ENCODE measurements around the gene AMHR2. TPM values are rescaled to one million over a fixed set of nuclear protein-coding genes. Genes with fewer than 3 reads are reported as not detected.

AMHR2 gene
- total RNA-seq, 1 donor from 2014 or later = not detected

DNA sequence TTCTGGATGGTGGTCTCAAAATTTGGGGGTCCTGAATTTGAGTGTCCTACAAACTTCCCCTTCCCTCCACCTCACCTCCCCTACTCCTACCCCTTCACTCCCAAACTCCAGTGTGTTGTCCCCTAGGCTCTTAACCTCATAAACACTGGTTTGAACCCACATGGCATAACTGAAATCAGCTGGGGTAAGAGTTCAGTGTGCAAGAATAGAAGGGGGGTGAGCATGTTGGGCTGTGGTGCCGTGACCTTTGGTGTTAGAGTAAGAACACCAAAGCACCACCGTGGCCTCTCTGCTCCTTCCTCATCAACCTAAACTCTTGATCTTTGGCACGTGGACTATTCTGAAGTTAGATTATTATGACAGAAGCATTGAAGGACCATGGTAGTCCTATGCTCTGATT, 39.3 kb downstream of the AMHR2 start:
- Histone ChIP-seq H3K9me3 (ENCODE audit: low read depth) (no peaks in the 10 kb centered on the region), H3K79me2 (ENCODE audit: low read depth) (peaks cover 100% of the 10 kb centered on the region), H3K4me3 (peak overlapping the region; percentile 19), H4K20me1 (ENCODE audit: low read depth) (peaks cover 100% of the 10 kb centered on the region), H3K27me3 (no peaks in the 10 kb centered on the region), H3K4me1 (peaks cover 59% of the 10 kb centered on the region), H3K36me3 (peaks cover 74% of the 10 kb centered on the region), H3K9ac (peak overlapping the region; percentile 29), H2AFZ (replicated peaks) (no peak overlapping the region), H3F3A (ENCODE audit: low read depth) (peaks cover 97% of the 10 kb centered on the region), H3K4me2 (peak overlapping the region; percentile 59), H3K27ac (peak overlapping the region; percentile 65)
- no peak for DNase-seq (ENCODE audit: low spot score)
- peaks cover 68% of the 10 kb centered on the region for H3K36me3 Mint-ChIP-seq
- H3K27me3 Mint-ChIP-seq (ENCODE audit: insufficient read depth, low read depth) = peaks cover 8% of the 10 kb centered on the region
- TF ChIP-seq CTCF (IDR thresholded peaks at IDR 0.05) (no peak), EZH2phosphoT487 (IDR thresholded peaks at IDR 0.05) (no peak), EZH2 (IDR thresholded peaks at IDR 0.05) (no peak)
- H3K27ac Mint-ChIP-seq = no peak overlapping the region
- H3K4me1 Mint-ChIP-seq = peaks cover 48% of the 10 kb centered on the region
- no peak overlapping the region for H3K4me3 Mint-ChIP-seq
- H3K9me3 Mint-ChIP-seq = no peaks in the 10 kb centered on the region

DNA sequence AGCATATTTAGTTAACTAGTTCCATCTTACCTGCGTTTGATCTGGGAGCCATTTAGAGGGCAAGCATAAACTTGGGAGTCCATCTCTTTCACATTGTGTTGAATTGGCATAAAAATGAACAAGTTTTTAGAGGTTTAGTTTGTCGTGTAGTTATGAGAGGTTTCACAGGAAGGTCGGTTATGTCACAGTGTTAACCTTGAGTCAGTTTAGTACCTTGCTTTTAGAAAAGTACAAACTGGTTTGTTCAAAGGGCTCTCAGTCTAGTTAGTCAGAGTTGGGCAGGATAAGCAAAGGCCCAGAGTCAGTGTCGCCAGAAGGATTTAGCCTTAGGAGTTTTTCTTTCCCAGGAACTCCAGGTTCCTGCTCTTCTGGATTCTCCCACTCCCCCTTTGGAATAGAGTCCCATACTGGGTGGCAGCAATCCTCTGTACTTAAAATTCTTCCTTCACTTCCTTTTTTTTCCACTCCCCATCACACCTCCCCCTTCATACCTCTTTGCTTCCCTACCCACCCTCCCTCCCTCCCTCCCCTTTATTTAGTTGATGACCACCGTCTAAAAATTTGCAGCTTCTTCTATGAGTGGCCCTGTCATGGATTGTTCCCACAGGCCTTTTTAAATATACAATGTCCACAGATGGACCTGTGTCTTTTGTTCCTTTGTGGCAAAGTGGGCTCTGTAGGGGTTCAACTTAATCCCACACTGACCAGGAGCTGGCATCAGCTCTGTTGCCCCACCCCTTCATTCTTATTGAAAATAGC, 40.3 kb downstream of the AMHR2 start:
- TF ChIP-seq CTCF (IDR thresholded peaks at IDR 0.05) = no peak
- H3K36me3 Mint-ChIP-seq = peaks cover 65% of the 10 kb centered on the region

DNA sequence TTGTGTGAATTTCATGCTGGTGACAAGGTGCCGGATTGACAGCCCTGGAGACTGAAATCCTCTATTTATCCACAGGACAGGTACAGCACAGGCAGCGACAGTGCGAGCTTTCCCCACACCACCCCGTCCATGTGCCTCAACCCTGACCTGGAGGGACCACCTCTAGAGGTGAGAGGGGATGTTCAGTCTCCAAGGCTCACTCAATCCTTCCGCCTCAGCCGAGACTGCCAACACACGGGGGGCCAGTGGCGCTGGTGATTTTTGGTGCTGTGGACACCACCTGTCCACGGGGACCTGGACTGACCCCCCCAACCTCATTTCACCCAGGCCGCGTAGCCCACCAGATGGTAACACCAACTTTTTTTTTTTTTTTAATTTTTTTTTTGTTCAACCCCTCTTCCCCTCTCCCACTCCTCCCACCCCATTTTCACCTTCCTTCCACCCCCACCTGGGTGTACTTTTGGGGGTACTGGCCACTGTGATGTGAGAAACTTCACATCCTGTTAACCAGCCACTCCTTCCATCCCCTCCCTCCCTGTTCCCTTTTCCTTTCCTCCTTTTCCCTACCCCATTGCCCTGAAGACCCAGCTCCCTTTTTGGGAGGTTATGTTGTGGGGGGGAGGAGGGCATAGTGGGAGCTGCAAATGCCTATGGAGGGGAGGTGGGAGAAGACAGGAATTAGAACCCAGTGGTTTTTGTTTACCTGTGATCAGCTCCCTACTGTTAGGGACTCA, 41.2 kb downstream of the AMHR2 start:
- Mint-ChIP-seq H3K27ac (no peak overlapping the region), H3K36me3 (peaks cover 59% of the 10 kb centered on the region), H3K4me3 (no peak overlapping the region), H3K9me3 (no peaks in the 10 kb centered on the region), H3K27me3 (ENCODE audit: insufficient read depth, low read depth) (peaks cover 5% of the 10 kb centered on the region), H3K4me1 (peaks cover 45% of the 10 kb centered on the region)
- peaks cover 100% of the 10 kb centered on the region for H4K20me1 ChIP-seq (ENCODE audit: low read depth)
- peaks cover 48% of the 10 kb centered on the region for H3K4me1 ChIP-seq
- no peak overlapping the region for H3K9ac ChIP-seq
- peaks cover 78% of the 10 kb centered on the region for H3K36me3 ChIP-seq
- H3K4me3 ChIP-seq = no peak overlapping the region
- H3K4me2 ChIP-seq = peak overlapping the region; percentile 59
- H3K9me3 ChIP-seq (ENCODE audit: low read depth) = no peaks in the 10 kb centered on the region
- H3F3A ChIP-seq (ENCODE audit: low read depth) = peaks cover 97% of the 10 kb centered on the region
- H3K27ac ChIP-seq = peak overlapping the region; percentile 65
- TF ChIP-seq CTCF (IDR thresholded peaks at IDR 0.05) (no peak), EZH2 (IDR thresholded peaks at IDR 0.05) (no peak), EZH2phosphoT487 (IDR thresholded peaks at IDR 0.05) (no peak)
- H2AFZ ChIP-seq (replicated peaks) = no peak overlapping the region
- no peak for DNase-seq (ENCODE audit: low spot score)
- H3K27me3 ChIP-seq = no peaks in the 10 kb centered on the region
- H3K79me2 ChIP-seq (ENCODE audit: low read depth) = peaks cover 100% of the 10 kb centered on the region

More for the DNA sequence above, 40.3 kb downstream of the AMHR2 start:
- Histone ChIP-seq H3K9me3 (ENCODE audit: low read depth) (no peaks in the 10 kb centered on the region), H3K9ac (no peak overlapping the region), H3K4me1 (peaks cover 57% of the 10 kb centered on the region), H2AFZ (replicated peaks) (no peak overlapping the region), H3F3A (ENCODE audit: low read depth) (peaks cover 97% of the 10 kb centered on the region), H3K4me2 (peak overlapping the region; percentile 59), H3K27me3 (no peaks in the 10 kb centered on the region), H3K27ac (peak overlapping the region; percentile 65), H3K79me2 (ENCODE audit: low read depth) (peaks cover 100% of the 10 kb centered on the region), H3K4me3 (peak overlapping the region; percentile 19), H4K20me1 (ENCODE audit: low read depth) (peaks cover 100% of the 10 kb centered on the region), H3K36me3 (peaks cover 81% of the 10 kb centered on the region)
- H3K4me3 Mint-ChIP-seq = no peak overlapping the region
- peaks cover 5% of the 10 kb centered on the region for H3K27me3 Mint-ChIP-seq (ENCODE audit: insufficient read depth, low read depth)
- H3K27ac Mint-ChIP-seq = no peak overlapping the region
- H3K4me1 Mint-ChIP-seq = peaks cover 48% of the 10 kb centered on the region
- peak; percentile 60 for DNase-seq (ENCODE audit: low spot score)
- H3K9me3 Mint-ChIP-seq = no peaks in the 10 kb centered on the region

Measured in neural progenitor cell (in vitro differentiated cells).